RPMI8226 (cell line): ENCODE results near the gene PARPBP.
"Not testable (repeated sequence)": the region's sequence is repeated elsewhere in the genome, so short reads cannot be mapped to it uniquely, and the experiment has no call there.

Experiments used
- DNase-seq: peaks from one replicate; pipeline ENCODE4 v3.0.0-alpha.2; 2015

The PARPBP gene, protein sequence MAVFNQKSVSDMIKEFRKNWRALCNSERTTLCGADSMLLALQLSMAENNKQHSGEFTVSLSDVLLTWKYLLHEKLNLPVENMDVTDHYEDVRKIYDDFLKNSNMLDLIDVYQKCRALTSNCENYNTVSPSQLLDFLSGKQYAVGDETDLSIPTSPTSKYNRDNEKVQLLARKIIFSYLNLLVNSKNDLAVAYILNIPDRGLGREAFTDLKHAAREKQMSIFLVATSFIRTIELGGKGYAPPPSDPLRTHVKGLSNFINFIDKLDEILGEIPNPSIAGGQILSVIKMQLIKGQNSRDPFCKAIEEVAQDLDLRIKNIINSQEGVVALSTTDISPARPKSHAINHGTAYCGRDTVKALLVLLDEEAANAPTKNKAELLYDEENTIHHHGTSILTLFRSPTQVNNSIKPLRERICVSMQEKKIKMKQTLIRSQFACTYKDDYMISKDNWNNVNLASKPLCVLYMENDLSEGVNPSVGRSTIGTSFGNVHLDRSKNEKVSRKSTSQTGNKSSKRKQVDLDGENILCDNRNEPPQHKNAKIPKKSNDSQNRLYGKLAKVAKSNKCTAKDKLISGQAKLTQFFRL

DNA sequence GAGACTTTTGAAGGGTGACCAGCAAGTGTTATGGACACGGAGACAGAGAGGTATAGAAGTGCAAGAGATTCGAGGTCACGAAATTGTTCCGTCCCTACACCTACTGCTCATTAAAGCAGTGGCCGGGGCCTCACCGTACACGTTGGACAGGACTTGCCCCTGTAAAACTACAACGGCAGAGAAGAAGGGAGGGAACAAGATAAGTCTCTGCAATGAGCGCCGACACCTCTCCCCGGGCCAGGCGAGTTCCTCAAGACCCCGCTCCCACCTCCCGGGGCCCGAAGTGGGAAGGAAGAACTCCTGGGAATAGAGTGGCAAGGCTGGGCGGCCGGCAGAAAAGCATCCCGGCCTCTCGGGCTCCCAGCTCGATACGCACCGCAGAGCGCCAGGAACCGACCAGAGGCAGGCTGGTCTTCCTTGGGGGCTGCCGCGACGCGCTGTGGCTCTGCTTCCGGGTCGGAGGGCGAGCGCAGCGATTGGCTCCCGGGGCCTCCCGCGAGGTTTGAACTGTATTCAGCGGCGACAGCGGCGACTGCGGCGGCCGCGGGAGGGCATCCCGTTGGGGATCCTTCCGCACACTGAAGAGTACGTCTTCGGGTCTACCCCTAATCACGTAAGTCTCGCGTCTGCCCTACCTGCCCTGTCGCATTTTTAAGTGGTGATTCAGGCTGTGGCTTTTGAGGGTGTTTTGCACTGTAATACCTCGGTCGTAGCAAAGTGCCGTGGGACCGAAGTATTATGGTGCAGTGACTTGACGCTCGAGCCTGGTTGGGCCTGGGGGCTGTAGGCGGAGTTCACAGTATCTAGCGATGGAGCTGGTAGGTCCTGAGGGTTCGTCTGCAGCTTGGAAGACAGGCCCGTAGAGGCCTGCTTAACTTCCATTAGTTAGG lies at the start of gene PARPBP, which contains the start of gene NUP37:
PARPBP (plus strand) TSS at position 510 of the 890 bp plus-strand sequence. CDS start 3,706 bp downstream, outside the sequence.
NUP37 (minus strand) TSS at position 441 of the 890 bp plus-strand sequence. CDS start 1,596 bp downstream, outside the sequence.
- DNase-seq, result peak; percentile 89

DNA sequence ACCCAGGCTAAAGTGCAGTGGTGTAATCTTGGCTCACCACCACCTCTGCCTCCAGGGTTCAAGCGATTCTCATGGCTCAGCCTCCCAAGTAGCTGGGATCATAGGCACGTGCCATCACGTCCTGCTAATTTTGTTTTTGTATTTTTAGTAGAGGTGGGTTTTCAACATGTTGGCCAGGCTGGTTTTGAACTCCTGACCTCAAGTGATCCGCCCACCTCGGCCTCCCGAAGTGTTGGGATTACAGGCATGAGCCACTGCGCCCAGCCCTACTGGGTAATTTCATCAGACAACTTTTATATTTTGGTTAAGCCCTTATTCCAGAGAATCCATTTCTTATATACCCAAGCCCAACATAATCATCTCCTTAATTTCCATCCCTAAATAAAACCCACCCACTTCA lies 47.9 kb upstream of the PARPBP start:
- not testable (repeated sequence) for DNase-seq

DNA sequence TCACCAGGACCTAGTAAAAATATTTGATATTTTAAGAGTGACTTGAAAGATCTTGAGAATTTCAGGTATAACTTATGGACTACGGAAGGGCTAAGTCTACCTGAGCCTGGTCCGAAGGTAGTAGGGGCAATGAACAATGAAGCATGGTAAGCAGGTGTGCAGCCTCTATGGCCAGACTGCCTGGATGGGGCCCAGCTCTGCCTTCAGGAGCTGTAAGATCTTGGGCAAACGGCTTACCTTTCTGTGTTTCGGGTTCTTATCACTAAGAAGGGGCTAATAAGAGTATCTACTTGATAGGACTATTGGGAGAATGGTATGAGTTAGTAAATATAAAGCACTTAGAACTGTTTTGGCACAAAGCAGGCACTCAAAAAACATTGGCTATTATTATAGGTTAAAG lies 39.1 kb upstream of the PARPBP start:
- DNase-seq, result no peak

DNA sequence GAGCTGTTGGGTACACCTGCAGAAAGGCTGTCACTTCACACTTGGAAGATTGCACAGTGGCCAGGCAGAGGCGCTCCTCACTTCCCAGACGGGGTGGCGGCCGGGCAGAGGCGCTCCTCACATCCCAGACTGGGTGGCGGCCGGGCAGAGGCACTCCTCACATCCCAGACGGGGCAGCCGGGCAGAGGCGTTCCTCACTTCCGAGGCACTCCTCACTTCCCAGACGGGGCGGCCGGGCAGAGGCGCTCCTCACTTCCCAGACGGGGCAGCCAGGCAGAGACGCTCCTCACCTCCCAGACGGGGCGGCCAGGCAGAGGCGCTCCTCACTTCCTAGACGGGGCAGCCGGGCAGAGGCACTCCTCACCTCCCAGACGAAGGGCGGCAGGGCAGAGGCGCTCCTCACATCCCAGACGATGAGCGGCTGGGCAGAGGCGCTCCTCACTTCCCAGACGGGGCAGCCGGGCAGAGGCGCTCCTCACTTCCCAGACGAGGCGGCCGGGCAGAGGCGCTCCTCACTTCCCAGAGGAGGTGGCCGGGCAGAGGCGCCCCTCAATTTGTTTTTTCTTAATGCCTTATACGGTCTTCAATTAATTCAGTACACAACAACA lies 30.7 kb upstream of the PARPBP start:
- DNase-seq, result not testable (repeated sequence)

DNA sequence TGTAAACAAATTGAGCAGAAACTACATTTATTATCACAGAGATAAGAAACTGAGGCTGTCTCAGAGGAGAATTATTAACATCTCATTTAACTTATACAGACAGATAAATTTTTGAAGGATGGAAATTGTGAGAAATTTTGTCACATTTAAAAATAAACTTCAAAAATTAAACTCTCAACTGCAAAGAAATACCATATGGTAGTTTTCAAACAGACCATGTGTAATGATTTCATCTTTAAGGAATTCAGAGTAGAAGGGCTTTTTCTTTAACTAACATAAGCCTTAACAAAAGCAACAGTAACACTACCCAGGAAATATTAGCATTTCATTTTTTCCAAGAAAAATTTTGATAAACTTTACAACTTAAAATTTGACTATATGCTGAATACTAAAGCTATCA lies 26.7 kb upstream of the PARPBP start:
- no peak for DNase-seq

DNA sequence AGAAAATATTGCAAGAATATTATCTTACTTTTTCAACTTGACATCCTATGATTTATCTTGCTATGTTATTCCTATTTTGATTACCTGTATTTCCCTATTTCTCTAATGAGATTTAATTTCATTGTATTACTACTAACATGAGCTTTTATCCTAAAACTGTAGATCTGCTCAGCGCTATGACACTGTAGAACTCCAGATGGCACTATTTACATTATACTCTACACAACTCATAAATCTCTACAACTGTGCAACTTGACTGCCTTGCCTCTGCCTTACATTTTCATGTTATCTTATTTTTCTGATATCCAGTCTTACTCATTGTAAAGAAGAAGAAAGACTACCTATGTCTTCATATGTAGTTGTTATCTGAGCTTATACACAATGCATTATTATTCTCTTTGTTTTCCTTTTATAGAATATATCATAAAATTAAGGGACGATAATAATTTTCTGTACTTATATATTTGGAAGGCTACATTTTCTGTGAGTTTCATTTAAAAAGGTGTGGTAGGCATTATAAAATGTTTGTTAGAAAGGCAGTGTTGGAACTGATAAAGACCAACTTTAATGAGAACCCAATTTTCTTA lies 24.2 kb upstream of the PARPBP start:
- DNase-seq, result peak; percentile 3

DNA sequence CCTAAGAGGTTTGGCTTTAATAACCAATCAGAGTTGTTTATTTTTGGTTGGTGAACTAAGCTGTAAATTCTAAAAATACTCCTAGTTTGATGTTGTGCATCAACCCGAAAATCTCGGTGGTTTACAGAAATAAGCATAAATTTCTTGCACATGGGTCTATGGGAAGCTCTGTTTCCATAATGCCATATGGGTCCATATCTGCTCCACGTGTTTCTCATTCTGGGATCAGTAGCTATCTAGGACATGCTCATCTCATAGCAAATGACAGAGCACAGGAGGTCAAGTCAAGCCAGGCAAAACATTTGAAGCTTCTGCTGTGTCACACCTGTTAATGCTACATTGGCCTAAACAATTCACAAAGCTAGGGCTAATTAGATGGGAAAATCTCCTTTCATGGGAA lies 23.1 kb upstream of the PARPBP start:
- no peak for DNase-seq

DNA sequence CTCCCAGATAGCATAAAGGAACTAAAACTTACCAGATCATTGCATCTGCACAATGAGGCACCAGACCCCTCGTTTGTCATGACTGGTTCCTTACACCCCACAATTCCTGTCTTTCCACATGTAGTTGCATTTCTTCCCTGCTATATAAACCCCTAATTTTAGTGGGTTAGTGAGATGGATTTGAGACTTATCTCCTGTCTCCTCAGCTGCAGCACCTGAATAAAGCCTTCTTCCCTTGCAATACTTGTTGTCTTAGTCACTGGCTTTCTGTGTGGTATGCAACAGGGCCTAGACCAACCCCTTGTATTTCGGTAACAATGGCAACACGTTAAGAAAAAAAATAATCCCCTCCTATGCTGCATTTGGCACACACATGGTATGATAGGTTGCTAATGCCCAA lies 13.1 kb upstream of the PARPBP start:
- no peak for DNase-seq

DNA sequence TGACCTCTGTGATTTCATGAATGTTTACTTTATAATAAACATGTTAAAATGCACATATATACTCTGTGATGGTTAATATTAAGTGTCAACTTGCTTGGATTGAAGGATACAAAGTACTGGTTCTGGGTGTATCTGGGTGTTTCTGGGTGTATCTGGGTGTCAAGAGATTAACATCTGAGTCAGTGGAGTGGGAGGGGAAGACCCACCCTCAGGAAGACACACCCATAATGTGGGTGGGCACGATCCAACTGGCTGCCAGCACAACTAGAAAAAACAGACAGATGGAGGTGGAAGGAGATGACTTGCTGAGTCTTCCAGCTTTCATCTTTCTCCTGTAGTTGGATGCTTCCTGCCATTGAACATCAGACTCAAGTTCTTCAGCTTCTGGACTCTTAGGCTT lies 12.0 kb upstream of the PARPBP start:
- DNase-seq, result no peak

DNA sequence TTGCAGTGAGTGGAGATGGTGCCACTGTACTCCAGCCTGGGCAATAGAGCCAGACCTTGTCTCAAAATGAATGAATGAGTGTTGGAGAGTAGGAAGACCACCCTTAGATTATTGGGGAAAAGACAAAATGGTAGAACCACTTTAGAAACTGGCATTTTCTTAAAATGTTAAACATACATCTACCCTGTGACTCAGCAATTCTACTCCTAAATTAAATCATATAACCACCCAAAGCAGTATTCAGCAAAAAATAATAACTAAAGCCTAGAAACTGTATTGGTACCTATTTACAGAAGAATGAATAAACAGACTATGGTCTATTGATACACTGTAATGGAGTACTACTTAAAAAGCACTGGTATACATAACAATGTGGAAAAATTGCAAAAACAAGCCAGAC lies 9.2 kb upstream of the PARPBP start:
- no peak for DNase-seq

DNA sequence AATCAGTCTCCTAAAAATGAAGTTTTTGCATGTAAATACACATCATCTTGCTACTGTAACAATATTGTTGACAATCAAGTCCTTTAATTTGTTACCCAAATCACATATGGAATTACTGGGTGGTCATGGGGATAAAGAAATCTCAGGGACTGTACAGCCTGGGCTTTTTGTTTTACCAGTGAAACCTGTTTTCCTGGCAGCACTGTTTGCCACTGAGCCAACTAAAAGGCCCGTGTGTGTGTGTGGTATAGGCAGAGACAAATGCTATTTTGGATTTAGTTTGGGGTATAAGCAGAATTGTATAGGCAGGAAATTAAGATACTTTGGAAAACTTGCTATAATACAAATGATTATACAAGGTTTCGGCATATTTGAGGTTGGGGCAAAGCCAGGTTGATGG lies 5.8 kb upstream of the PARPBP start:
- DNase-seq, result no peak

DNA sequence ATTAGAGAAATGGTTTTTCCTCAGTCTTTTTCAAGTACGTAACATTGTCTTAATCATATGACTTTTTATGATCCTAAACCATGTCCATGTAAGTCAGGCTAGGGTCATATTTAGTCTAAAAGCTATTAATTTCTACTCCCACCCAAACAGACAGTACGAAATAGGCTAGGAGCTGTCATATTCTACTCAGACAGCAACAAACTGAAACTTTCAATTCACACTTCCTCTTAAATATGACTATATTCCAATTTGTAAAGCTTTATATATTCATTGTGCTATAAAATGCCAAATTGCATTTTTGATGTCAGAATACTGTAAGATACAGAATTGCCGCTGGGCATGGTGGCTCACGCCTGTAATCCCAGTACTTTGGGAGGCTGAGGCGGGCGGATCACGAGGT lies 3.6 kb upstream of the PARPBP start:
- DNase-seq, result no peak

DNA sequence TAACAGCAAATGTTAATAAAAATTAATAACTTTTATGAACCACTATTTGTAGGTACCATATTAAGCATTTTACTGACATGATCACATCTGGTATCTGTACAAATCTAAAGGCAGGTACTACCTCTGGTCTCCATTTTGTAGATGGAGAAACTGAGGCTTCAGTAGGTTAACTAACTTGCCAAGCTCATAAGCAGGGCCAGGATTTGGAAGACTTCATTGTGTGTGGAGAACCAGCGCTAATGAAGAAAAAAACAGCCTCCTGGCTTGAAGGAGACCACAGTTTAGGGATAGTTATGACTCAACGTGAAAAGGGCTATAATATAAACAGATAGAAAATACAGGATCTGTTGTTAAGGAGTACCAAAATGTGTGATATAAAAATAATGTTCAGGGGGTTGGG lies 1.1 kb upstream of the PARPBP start:
- no peak for DNase-seq

DNA sequence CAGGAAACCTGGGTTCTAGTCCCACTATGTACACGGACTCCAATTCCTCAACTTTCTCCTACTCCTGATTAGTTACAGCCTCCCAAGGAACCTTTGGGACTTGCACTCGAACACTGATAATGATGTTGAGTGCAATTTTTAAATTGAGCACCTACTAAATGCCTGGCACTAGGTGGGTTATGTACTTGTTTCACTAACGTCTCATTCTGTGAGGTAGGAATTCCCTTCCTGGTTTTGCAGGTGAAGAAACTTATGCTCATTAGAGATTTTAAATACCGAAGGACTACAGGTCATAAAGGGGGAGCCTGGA lies 536 bp downstream of the PARPBP start:
- DNase-seq, result no peak

DNA sequence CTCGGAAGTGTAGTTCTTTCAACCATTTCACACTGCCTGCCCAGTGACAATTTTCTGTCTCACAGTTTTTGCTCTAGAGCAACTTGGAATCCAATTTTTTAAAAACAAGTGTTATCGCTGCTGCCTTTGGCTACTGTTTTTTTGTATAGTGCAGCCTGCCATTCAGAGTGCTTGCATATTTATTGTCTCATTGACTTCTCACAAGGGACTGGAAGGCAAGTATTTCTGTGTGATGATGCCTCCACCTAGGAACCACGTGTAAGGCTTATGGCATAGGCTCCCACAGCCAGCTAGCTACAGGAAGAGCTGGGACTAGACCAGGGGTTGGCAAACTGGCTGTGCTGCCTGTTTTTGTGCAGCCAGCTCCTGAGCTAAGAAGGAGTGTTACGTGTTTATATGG lies 903 bp downstream of the PARPBP start:
- peak; percentile 11 for DNase-seq

DNA sequence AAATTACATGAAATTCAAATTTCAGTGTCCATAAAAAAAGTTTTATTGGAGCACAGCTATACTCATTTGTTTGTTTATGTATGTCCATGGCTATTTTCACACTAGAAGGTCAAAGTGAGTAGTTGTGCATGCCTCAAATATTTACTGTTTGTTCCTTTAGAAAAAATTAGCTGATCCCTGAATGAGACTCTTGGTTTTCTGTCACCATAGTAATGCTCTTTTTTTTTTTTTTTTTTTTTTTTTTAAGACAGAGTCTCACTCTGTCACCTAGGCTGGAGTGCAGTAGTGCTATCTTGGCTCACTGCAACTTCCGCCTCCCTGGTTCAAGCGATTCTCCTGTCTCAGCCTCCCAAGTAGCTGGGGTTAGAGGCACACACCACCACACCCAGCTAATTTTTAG lies 1.3 kb downstream of the PARPBP start:
- not testable (repeated sequence) for DNase-seq

DNA sequence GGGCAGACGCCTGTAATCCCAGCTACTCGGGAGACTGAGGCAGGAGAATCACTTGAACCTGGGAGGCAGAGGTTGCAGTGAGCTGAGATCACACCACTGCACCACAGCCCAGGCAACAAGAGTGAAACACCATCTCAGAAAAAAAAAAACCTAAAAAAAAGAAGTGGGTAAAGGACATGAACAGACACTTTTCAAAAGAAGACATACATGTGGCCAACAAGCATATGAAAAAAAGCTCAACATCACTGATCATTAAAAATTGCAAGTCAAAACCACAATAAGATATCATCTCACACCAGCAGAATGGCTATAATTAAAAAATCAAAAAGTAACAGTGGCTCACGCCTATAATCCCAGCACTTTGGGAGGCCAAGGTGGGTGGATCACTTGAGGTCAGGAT lies 10.7 kb downstream of the PARPBP start:
- DNase-seq, result not testable (repeated sequence)

DNA sequence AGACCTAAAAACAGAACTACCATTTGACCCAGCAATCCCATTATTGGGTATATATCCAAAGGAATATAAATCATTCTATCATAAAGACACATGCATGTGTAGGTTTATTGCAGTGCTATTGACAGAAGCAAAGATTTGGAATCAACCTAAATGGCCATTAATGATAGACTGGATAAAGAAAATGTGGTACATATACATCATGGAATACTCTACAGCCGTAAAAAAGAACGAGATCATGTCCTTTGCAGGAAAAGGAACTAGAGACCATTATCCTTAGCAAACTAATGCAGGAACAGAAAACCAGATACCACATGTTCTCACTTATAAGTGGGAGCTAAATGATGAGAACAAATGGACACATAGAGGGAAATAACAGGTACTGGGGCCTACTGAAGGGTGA lies 11.5 kb downstream of the PARPBP start:
- DNase-seq, result not testable (repeated sequence)

DNA sequence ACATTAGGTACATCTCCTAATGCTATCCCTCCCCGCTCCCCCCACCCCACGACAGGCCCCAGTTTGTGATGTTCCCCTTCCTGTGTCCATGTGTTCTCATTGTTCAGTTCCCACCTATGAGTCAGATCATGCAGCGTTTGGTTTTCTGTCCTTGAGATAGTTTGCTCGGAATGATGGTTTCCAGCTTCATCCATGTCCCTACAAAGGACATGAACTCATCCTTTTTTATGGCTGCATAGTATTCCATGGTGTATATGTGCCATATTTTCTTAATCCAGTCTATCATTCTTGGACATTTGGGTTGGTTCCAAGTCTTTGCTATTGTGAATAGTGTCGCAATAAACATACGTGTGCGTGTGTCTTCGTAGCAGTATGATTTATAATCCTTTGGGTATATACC lies 17.6 kb downstream of the PARPBP start:
- not testable (repeated sequence) for DNase-seq

DNA sequence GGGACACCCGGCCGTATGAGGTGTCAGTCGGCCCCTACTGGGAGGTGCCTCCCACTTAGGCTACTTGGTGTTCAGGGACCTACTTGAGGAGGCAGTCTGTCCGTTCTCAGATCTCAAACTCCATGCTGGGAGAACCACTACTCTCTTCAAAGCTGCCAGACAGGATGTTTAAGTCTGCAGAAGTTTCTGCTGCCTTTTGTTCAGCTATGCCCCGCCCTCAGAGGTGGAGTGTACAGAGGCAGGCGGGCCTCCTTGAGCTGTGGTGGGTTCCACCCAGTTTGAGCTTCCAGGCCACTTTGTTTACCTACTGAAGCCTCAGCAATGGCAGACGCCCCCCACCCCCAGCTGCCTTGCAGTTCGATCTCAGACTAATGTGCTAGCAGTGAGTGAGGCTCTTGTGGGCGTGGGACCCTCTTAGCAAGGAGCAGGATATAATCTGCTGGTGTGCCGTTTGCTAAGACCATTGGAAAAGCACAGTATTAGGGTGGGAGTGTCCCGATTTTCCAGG lies 22.9 kb downstream of the PARPBP start:
- DNase-seq, result not testable (repeated sequence)

DNA sequence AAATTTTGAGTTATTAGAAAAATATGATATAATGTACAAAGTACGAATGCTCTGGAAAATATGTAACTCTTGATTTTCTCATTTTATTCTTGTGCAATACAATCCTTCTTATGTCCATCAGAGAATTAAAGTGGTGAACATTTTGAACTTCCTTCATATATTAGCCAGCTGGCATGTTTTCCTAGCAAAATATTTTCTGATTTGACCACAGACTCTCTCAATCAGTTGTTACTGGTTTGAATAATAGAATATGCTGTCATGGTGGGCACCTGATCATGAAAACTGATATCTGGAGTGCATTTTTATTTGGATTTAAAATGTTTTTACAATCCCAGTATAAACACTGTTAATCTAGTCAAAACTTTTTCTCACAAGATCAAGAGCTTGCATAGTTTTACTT lies 24.2 kb downstream of the PARPBP start:
- no peak for DNase-seq

DNA sequence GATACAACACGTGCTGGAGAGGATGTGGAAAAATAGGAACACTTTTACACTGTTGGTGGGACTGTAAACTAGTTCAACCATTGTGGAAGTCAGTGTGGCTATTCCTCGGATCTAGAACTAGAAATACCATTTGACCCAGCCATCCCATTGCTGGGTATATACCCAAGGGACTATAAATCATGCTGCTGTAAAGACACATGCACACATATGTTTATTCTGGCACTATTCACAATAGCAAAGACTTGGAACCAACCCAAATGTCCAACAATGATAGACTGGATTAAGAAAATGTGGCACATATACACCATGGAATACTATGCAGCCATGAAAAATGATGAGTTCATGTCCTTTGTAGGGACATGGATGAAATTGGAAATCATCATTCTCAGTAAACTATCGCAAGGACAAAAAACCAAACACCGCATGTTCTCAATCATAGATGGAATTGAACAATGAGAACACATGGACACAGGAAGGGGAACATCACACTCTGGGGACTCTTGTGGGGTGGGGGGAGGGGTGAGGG lies 27.1 kb downstream of the PARPBP start:
- not testable (repeated sequence) for DNase-seq
